A673 (cell line): ENCODE measurements around the gene KCNK3.

Source experiments
- EZH2 ChIP-seq: fragments of 200-600 bp; sonication (generic); IDR thresholded peaks from 2 replicates; pipeline ENCODE4 v1.6.1; 2017; ENCODE audit warnings: borderline replicate concordance, low read depth, mild to moderate bottlenecking, mixed read lengths, antibody characterized with exemption, low read length; ENCODE audit not compliant: poor library complexity, severe bottlenecking
- TF ChIP-seq, protein P1 (sequence below): fragments of 300-800, 200-600 bp; sonication (generic); conservative IDR thresholded peaks from 2 replicates; pipeline ENCODE4 v1.5.1; 2017; ENCODE audit warnings: low read depth, mild to moderate bottlenecking, antibody characterized with exemption, low read length, moderate library complexity, mixed read lengths

DNA sequence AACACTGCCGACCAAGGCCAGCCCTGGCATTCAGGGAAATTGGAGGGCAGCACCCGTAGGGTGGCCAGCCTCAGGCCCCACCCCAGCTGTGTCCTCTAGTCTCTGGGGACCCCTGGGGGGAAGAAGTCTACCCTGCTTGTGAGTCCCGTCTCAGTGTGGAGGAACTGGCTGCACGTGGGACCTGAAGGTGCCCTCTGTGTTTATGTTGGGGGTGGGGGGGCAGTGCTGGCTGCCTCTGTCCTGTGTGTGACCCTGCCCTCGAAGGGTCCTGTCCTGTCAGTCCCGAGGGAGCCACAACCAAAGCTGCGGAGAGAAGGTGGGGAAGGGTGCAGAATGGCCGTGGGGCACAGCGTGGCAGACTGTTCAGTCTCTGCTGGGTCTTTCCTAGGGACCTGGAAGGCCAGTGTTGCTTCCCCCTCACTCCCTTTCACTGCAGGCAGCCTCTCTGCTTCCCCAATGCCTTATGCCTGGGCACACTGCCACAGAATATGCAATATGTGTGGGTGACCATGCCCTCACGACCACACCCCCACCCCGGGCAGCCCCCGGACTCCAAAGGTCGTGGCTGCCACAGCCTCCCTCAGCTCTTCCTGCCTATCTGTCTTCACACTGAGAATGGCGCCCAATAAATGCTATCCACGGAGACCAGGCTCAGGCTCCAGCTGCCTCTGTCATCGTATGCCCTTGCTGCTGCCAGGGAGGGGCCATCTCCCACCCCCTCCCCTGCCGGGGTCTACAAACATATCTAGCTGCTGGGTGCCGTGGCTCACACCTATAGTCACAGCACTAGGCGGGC lies 38.2 kb downstream of the KCNK3 start:
- TF ChIP-seq, protein P1, sequence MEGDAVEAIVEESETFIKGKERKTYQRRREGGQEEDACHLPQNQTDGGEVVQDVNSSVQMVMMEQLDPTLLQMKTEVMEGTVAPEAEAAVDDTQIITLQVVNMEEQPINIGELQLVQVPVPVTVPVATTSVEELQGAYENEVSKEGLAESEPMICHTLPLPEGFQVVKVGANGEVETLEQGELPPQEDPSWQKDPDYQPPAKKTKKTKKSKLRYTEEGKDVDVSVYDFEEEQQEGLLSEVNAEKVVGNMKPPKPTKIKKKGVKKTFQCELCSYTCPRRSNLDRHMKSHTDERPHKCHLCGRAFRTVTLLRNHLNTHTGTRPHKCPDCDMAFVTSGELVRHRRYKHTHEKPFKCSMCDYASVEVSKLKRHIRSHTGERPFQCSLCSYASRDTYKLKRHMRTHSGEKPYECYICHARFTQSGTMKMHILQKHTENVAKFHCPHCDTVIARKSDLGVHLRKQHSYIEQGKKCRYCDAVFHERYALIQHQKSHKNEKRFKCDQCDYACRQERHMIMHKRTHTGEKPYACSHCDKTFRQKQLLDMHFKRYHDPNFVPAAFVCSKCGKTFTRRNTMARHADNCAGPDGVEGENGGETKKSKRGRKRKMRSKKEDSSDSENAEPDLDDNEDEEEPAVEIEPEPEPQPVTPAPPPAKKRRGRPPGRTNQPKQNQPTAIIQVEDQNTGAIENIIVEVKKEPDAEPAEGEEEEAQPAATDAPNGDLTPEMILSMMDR, result no peak
- TF ChIP-seq EZH2, result no peak
